GM19238 (cell line): ENCODE data around the gene BDH1.
"Not testable (repeated sequence)": the region's sequence is repeated elsewhere in the genome, so short reads cannot be mapped to it uniquely, and the experiment has no call there.

Source experiments
- DNase-seq: peaks from one replicate; pipeline ENCODE4 v3.0.0; 2011; ENCODE audit warnings: low spot score; ENCODE audit not compliant: insufficient read length

BDH1 gene

GRCh38 chr3:197521277-197522182 lies 34.2 kb downstream of the BDH1 start:
- no peak for DNase-seq

GRCh38 chr3:197520311-197521276 lies 35.2 kb downstream of the BDH1 start:
- DNase-seq, result no peak

- DNase-seq, result no peak
Measured at GRCh38 chr3:197519801-197520211, 36.0 kb downstream of the BDH1 start.

GRCh38 chr3:197518881-197519421 lies 36.8 kb downstream of the BDH1 start:
- DNase-seq, result no peak

GRCh38 chr3:197517922-197518683 lies 37.7 kb downstream of the BDH1 start:
- not testable (repeated sequence) for DNase-seq

GRCh38 chr3:197516890-197517606 lies 38.7 kb downstream of the BDH1 start:
- not testable (repeated sequence) for DNase-seq

- no peak for DNase-seq
Measured at GRCh38 chr3:197516517-197516889, 39.3 kb downstream of the BDH1 start.

GRCh38 chr3:197514786-197515355 lies 40.9 kb downstream of the BDH1 start:
- DNase-seq, result no peak

GRCh38 chr3:197513953-197514785 lies 41.6 kb downstream of the BDH1 start:
- DNase-seq, result no peak

- no peak for DNase-seq
Measured at GRCh38 chr3:197512691-197513571, 42.8 kb downstream of the BDH1 start.

- DNase-seq, result no peak
Measured at GRCh38 chr3:197511853-197512635, 43.7 kb downstream of the BDH1 start.

GRCh38 chr3:197511130-197511529 lies 44.6 kb downstream of the BDH1 start:
- no peak for DNase-seq

GRCh38 chr3:197510642-197511018 lies 45.1 kb downstream of the BDH1 start:
- no peak for DNase-seq

GRCh38 chr3:197508924-197509775 lies 46.6 kb downstream of the BDH1 start:
- no peak for DNase-seq

- DNase-seq, result no peak
Measured at GRCh38 chr3:197508461-197508860, 47.3 kb downstream of the BDH1 start.

GRCh38 chr3:197508051-197508451 lies 47.7 kb downstream of the BDH1 start:
- DNase-seq, result no peak
